ENCODE measurements around the gene MTMR2. TPM values are rescaled to one million over a fixed set of nuclear protein-coding genes. Genes with fewer than 3 reads are reported as not detected.
A peak's percentile ranks its signal among the peaks of the same experiment; 100 is the strongest.

MTMR2 gene
- total and polyA plus RNA-seq, 9 of the 15 experiments (the other 6 are each of a cell fraction or from before 2014, with no cell fraction given): 12.6 to 35.8 (median 25.2) TPM

- TF ChIP-seq ZNF639 (CRISPR knock-in tag; conservative IDR thresholded peaks at IDR 0.05 in 1 of 2, IDR thresholded peaks at IDR 0.05 in 1 of 2) (no peak), RUNX1 (IDR thresholded peaks at IDR 0.05; ENCODE audit: low read depth) (no peak), CREB3 (tag; conservative IDR thresholded peaks at IDR 0.05; ENCODE audit: low read depth) (no peak)
Measured at GRCh38 chr11:95795627-95796295, 128.1 kb downstream of the MTMR2 start (continued).

- no peaks in the 10 kb centered on the region for H3K9me3 ChIP-seq (replicated peaks; ENCODE audit: control insufficient read depth, insufficient read depth, low read depth, low read length)
- no peak for ATAC-seq
- peak overlapping the region; percentile 46 for H3K4me2 ChIP-seq (ENCODE audit: insufficient read depth, low read length)
- no peak overlapping the region for H2AFZ ChIP-seq (ENCODE audit: low read depth, low read length)
- peaks cover 88% of the 10 kb centered on the region for H3K79me2 ChIP-seq (ENCODE audit: control insufficient read depth, insufficient read depth, low read length)
- peak overlapping the region; percentile 20; the same call in 2 of the 3 replicates for H3K27ac ChIP-seq (ENCODE audit: extremely low read depth, low read depth, low read length)
- TF ChIP-seq PRDM10 (IDR thresholded peaks at IDR 0.05; ENCODE audit: partially characterized antibody) (peak; percentile 8), NCOA4 (IDR thresholded peaks at IDR 0.05; ENCODE audit: partially characterized antibody) (no peak), ZNF79 (CRISPR knock-in tag; IDR thresholded peaks at IDR 0.05; ENCODE audit: low read depth) (no peak)
- ChIA-PET POLR2A (interaction anchor here (0.6 to 1.2 kb wide), 2 partner anchors 22 to 45 kb away, joined by 3 read pairs; no protein-coding TSS in a partner anchor), CTCF (ENCODE audit: low intra/inter-chr PET ratio) (no interaction called here)
- intact Hi-C loops (cut with micrococcal nuclease) (loop anchor here (5.0 kb wide), 1 partner anchor 448 kb away; no protein-coding TSS in a partner anchor), in situ Hi-C loops (cut with MboI) (no loop called here)
- peaks cover 21% of the 10 kb centered on the region; the same call in 2 of the 3 replicates for H3K36me3 ChIP-seq (ENCODE audit: control insufficient read depth, insufficient read depth, low read length)
- WGBS (ENCODE audit: insufficient coverage, low coverage, missing lambda C conversion rate): 26% methylated on average over 5 of the region's 5 CpGs
- no peak for DNase-seq (ENCODE audit: extremely low read depth in 1 of 4, low spot score in 3 of 4)
- no peaks in the 10 kb centered on the region for H3K27me3 ChIP-seq (ENCODE audit: control insufficient read depth in 2 of 2, insufficient read depth in 2 of 2, low read length in 2 of 2)
- BruUV-seq (replicated peaks): no TSS peak
- FAIRE-seq: no peak
- no peaks in the 10 kb centered on the region for H4K20me1 ChIP-seq (replicated peaks; ENCODE audit: control insufficient read depth, insufficient read depth, low read length)
- no peak overlapping the region for H3K4me3 ChIP-seq
- peaks cover 2 to 10% of the 10 kb centered on the region in 2 experiments; a peak in 4 of 5 replicates for H3K4me1 ChIP-seq (replicated peaks in 1 of 2; ENCODE audit: control insufficient read depth in 2 of 2, insufficient read depth in 2 of 2, low read length in 2 of 2)
- peak overlapping the region in 1 of 2 experiments; percentile 3; a peak in 1 of 4 replicates for H3K9ac ChIP-seq (ENCODE audit: insufficient read depth in 1 of 2, low read depth in 2 of 2, low read length in 2 of 2)
- no peaks in the 10 kb centered on the region for H3K9me1 ChIP-seq (ENCODE audit: control insufficient read depth, insufficient read depth, low read length)
Measured at GRCh38 chr11:95794086-95794485, 129.8 kb downstream of the MTMR2 start.
